Neural cell (in vitro differentiated cells): ENCODE measurements around the gene PKNOX1.
"Not testable (repeated sequence)": the region's sequence is repeated elsewhere in the genome, so short reads cannot be mapped to it uniquely, and the experiment has no call there.

ENCODE experiments used
- CTCF ChIP-seq: fragments of 450-650 bp; IDR thresholded peaks from 2 replicates; pipeline ENCODE4 v1.5.1; 2014; ENCODE audit warnings: antibody characterized with exemption, mild to moderate bottlenecking, moderate library complexity; ENCODE audit not compliant: poor library complexity, severe bottlenecking
- RAD21 ChIP-seq: fragments of 450-650 bp; conservative IDR thresholded peaks from 2 replicates; pipeline ENCODE4 v1.6.1; 2014; ENCODE audit warnings: antibody characterized with exemption, mild to moderate bottlenecking, moderate library complexity
- SMC3 ChIP-seq: fragments of 450-650 bp; conservative IDR thresholded peaks from 2 replicates; pipeline ENCODE4 v1.6.1; 2014; ENCODE audit warnings: antibody characterized with exemption, mild to moderate bottlenecking, moderate library complexity; ENCODE audit not compliant: poor library complexity

GRCh38 chr21:42938606-42938995, 35.8 kb upstream of the PKNOX1 start:
- not testable (repeated sequence) for TF ChIP-seq RAD21, SMC3, CTCF
